Liver (tissue), 9 donors: ENCODE data around the gene ABCA3. TPM values are rescaled to one million over a fixed set of nuclear protein-coding genes. Genes with fewer than 3 reads are reported as not detected.

Experiments used
- DNase-seq: peaks from one replicate; pipeline ENCODE4 v3.0.0-alpha.2; 2017; ENCODE audit warnings: low spot score
- H3K27ac ChIP-seq, 2 donors: one replicate each; pipeline ENCODE4 v1.7.0; 2013; ENCODE audit warnings: inconsistent platforms in 2 of 2, low read length in 2 of 2, control low read depth in 1 of 2, low read depth in 1 of 2, mild to moderate bottlenecking in 1 of 2
- H3K27me3 ChIP-seq, 4 donors: one replicate each; pipeline versions ENCODE4 v1.6.1 to v1.7.0; 2013; ENCODE audit warnings: low read length in 3 of 4, inconsistent platforms in 1 of 4, mild to moderate bottlenecking in 1 of 4, moderate library complexity in 1 of 4; ENCODE audit not compliant: control insufficient read depth in 4 of 4, insufficient read depth in 4 of 4
- H3K36me3 ChIP-seq, 4 donors: one replicate each; pipeline versions ENCODE4 v1.6.1 to v1.7.0; 2013; ENCODE audit warnings: low read length in 3 of 4, mild to moderate bottlenecking in 3 of 4, low read depth in 1 of 4, moderate library complexity in 1 of 4; ENCODE audit not compliant: control insufficient read depth in 4 of 4, insufficient read depth in 3 of 4
- H3K4me1 ChIP-seq, 4 donors: one replicate each; pipeline versions ENCODE4 v1.6.1 to v1.7.0; 2013; ENCODE audit warnings: low read length in 3 of 4, mild to moderate bottlenecking in 3 of 4, moderate library complexity in 1 of 4; ENCODE audit not compliant: control insufficient read depth in 4 of 4, insufficient read depth in 4 of 4
- H3K4me3 ChIP-seq, 3 donors: one replicate each; pipeline versions ENCODE4 v1.6.1 to v1.7.0; 2013; ENCODE audit warnings: low read length in 3 of 3, control low read depth in 1 of 3, low read depth in 1 of 3, mild to moderate bottlenecking in 1 of 3
- H3K9ac ChIP-seq, 2 donors: one replicate each; pipeline ENCODE4 v1.7.0; 2013; ENCODE audit warnings: low read length in 2 of 2, mild to moderate bottlenecking in 2 of 2, moderate library complexity in 2 of 2, control low read depth in 1 of 2, low read depth in 1 of 2
- H3K9me3 ChIP-seq, 4 donors: one replicate each; pipeline versions ENCODE4 v1.6.1 to v1.7.0; 2013; ENCODE audit warnings: low read length in 3 of 4; ENCODE audit not compliant: control insufficient read depth in 4 of 4
- EGR1 ChIP-seq, 2 donors: IDR thresholded peaks; 2 replicates each; pipeline ENCODE4 v1.6.1; 2016 to 2018; ENCODE audit warnings: antibody characterized with exemption in 2 of 2, low read depth in 2 of 2
- FOXA1 ChIP-seq: IDR thresholded peaks from 2 replicates; pipeline ENCODE4 v1.6.1; 2016; ENCODE audit warnings: antibody characterized with exemption
- FOXA2 ChIP-seq: IDR thresholded peaks from 2 replicates; pipeline ENCODE4 v1.6.1; 2016; ENCODE audit warnings: antibody characterized with exemption
- GABPA ChIP-seq, 2 donors: IDR thresholded peaks in 1 of 2; conservative IDR thresholded peaks in 1 of 2; 2 replicates each; pipeline ENCODE4 v1.6.1; 2016; ENCODE audit warnings: antibody characterized with exemption in 2 of 2, mild to moderate bottlenecking in 1 of 2, moderate library complexity in 1 of 2
- HNF4A ChIP-seq, 2 donors: conservative IDR thresholded peaks; 2 replicates each; pipeline ENCODE4 v1.6.1; 2016; ENCODE audit warnings: antibody characterized with exemption in 2 of 2, mild to moderate bottlenecking in 2 of 2
- HNF4G ChIP-seq: IDR thresholded peaks from 2 replicates; pipeline ENCODE4 v1.6.1; 2016; ENCODE audit warnings: antibody characterized with exemption
- JUND ChIP-seq, 2 donors: IDR thresholded peaks; 2 replicates each; pipeline ENCODE4 v1.6.1; 2016; ENCODE audit warnings: antibody characterized with exemption in 2 of 2
- NR2F2 ChIP-seq: IDR thresholded peaks from 2 replicates; pipeline ENCODE4 v1.6.1; 2016; ENCODE audit warnings: antibody characterized with exemption
- RAD21 ChIP-seq, 2 donors: IDR thresholded peaks; 2 replicates each; pipeline ENCODE4 v1.6.1; 2016; ENCODE audit warnings: antibody characterized with exemption in 2 of 2, mild to moderate bottlenecking in 2 of 2
- REST ChIP-seq: IDR thresholded peaks from 2 replicates; pipeline ENCODE4 v1.6.1; 2016; ENCODE audit warnings: antibody characterized with exemption, mild to moderate bottlenecking
- RXRA ChIP-seq, 2 donors: IDR thresholded peaks; 2 replicates each; pipeline ENCODE4 v1.6.1; 2017 to 2018; ENCODE audit warnings: antibody characterized with exemption in 2 of 2, mild to moderate bottlenecking in 1 of 2
- TAF1 ChIP-seq: conservative IDR thresholded peaks from 2 replicates; pipeline ENCODE4 v1.6.1; 2016; ENCODE audit warnings: antibody characterized with exemption, mild to moderate bottlenecking
- YY1 ChIP-seq: IDR thresholded peaks from 2 replicates; pipeline ENCODE4 v1.6.1; 2016; ENCODE audit warnings: antibody characterized with exemption, mild to moderate bottlenecking
- WGBS: extraction: QIAGEN DNeasy Blood & Tissue Kit; methylation state at CpG from one replicate; pipeline ENCODE4 v1.1.7; 2013; 5-methylcytosine and 5-hydroxymethylcytosine counted together
- polyA plus RNA-seq, 2 donors: library from polyadenylated mRNA; stranded (reverse) in 1 of 2; unstranded in 1 of 2; fragments of 200-250 nt in 1 of 2; fragments of >200 nt in 1 of 2; fragmentation: Nextera tagmentation in 1 of 2; extraction: Ambion mirVana in 1 of 2; gene quantifications; one replicate each; pipeline versions ENCODE4 v1.2.1 to v1.2.3, GENCODE V29; 2013 to 2015
- total RNA-seq, 2 donors: library from RNA; depleted of rRNA; stranded (reverse); fragments of >200 nt; gene quantifications; one replicate each; pipeline ENCODE4 v1.2.3, GENCODE V29; 2014
- TF ChIP-seq, protein P1 (sequence below): IDR thresholded peaks from 2 replicates; pipeline ENCODE4 v1.6.1; 2016; ENCODE audit warnings: antibody characterized with exemption
- TF ChIP-seq, protein P2 (sequence below): fragments of 150-350 bp; IDR thresholded peaks from 2 replicates; pipeline ENCODE4 v1.5.1; 2017; ENCODE audit warnings: improper control_type of control experiment, low read depth, low read length; ENCODE audit not compliant: missing input control
- TF ChIP-seq, protein P3 (sequence below): IDR thresholded peaks from 2 replicates; pipeline ENCODE4 v1.6.1; 2016; ENCODE audit warnings: antibody characterized with exemption
- TF ChIP-seq, protein P4 (sequence below): IDR thresholded peaks from 2 replicates; pipeline ENCODE4 v1.6.1; 2016; ENCODE audit warnings: antibody characterized with exemption
- donor health status: healthy.
- donor health status: healthy.
- donor health status: healthy.
- donor health status: healthy.
- donor health status: healthy.

Gene ABCA3
- total and polyA plus RNA-seq, 4 donors, result 0.47 to 1.1 (median 0.77) TPM

- Histone ChIP-seq H3K27me3 (no peaks in the 10 kb centered on the region), H3K36me3 (no peaks in the 10 kb centered on the region), H3K27ac (no peak overlapping the region), H3K4me1 (no peaks in the 10 kb centered on the region), H3K9me3 (no peaks in the 10 kb centered on the region), H3K9ac (no peak overlapping the region), H3K4me3 (no peak overlapping the region)
- TF ChIP-seq RXRA (IDR thresholded peaks at IDR 0.05), result no peak
- no peak for TF ChIP-seq HNF4G
- TF ChIP-seq, protein P1, sequence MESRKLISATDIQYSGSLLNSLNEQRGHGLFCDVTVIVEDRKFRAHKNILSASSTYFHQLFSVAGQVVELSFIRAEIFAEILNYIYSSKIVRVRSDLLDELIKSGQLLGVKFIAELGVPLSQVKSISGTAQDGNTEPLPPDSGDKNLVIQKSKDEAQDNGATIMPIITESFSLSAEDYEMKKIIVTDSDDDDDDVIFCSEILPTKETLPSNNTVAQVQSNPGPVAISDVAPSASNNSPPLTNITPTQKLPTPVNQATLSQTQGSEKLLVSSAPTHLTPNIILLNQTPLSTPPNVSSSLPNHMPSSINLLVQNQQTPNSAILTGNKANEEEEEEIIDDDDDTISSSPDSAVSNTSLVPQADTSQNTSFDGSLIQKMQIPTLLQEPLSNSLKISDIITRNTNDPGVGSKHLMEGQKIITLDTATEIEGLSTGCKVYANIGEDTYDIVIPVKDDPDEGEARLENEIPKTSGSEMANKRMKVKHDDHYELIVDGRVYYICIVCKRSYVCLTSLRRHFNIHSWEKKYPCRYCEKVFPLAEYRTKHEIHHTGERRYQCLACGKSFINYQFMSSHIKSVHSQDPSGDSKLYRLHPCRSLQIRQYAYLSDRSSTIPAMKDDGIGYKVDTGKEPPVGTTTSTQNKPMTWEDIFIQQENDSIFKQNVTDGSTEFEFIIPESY, result no peak
- TF ChIP-seq YY1, result no peak
- TF ChIP-seq JUND (IDR thresholded peaks at IDR 0.05), result no peak
- TF ChIP-seq NR2F2, result no peak
- TF ChIP-seq, protein P2, sequence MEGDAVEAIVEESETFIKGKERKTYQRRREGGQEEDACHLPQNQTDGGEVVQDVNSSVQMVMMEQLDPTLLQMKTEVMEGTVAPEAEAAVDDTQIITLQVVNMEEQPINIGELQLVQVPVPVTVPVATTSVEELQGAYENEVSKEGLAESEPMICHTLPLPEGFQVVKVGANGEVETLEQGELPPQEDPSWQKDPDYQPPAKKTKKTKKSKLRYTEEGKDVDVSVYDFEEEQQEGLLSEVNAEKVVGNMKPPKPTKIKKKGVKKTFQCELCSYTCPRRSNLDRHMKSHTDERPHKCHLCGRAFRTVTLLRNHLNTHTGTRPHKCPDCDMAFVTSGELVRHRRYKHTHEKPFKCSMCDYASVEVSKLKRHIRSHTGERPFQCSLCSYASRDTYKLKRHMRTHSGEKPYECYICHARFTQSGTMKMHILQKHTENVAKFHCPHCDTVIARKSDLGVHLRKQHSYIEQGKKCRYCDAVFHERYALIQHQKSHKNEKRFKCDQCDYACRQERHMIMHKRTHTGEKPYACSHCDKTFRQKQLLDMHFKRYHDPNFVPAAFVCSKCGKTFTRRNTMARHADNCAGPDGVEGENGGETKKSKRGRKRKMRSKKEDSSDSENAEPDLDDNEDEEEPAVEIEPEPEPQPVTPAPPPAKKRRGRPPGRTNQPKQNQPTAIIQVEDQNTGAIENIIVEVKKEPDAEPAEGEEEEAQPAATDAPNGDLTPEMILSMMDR, result no peak
- no peak for TF ChIP-seq EGR1 (IDR thresholded peaks at IDR 0.05; ENCODE audit: low read depth in 2 of 2)
- TF ChIP-seq, protein P3, sequence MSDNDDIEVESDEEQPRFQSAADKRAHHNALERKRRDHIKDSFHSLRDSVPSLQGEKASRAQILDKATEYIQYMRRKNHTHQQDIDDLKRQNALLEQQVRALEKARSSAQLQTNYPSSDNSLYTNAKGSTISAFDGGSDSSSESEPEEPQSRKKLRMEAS, result no peak
- no peak for TF ChIP-seq GABPA (IDR thresholded peaks at IDR 0.05 in 1 of 2, conservative IDR thresholded peaks at IDR 0.05 in 1 of 2)
- no peak for TF ChIP-seq FOXA1
- no peak for TF ChIP-seq FOXA2
- TF ChIP-seq REST, result no peak
- TF ChIP-seq TAF1, result no peak
- TF ChIP-seq, protein P4, sequence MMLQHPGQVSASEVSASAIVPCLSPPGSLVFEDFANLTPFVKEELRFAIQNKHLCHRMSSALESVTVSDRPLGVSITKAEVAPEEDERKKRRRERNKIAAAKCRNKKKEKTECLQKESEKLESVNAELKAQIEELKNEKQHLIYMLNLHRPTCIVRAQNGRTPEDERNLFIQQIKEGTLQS, result no peak
- no peak for TF ChIP-seq HNF4A (conservative IDR thresholded peaks at IDR 0.05)
- no peak for TF ChIP-seq RAD21 (IDR thresholded peaks at IDR 0.05)
- WGBS, result 86% methylated on average over 26 of the region's 26 CpGs
- no peak for DNase-seq
These were observed 57.5 kb downstream of the ABCA3 start for GRCh38 chr16:2282866-2283555.
